ENCODE data around the gene LACRT.
A peak's percentile ranks its signal among the peaks of the same experiment; 100 is the strongest.
"Not testable (repeated sequence)": the region's sequence is repeated elsewhere in the genome, so short reads cannot be mapped to it uniquely, and the experiment has no call there.

The LACRT gene

GRCh38 chr12:54639112-54639511 is 4.4 kb upstream of the LACRT start:
- not testable (repeated sequence) for DNase-seq (ENCODE audit: low read depth in 3 of 3)

DNA sequence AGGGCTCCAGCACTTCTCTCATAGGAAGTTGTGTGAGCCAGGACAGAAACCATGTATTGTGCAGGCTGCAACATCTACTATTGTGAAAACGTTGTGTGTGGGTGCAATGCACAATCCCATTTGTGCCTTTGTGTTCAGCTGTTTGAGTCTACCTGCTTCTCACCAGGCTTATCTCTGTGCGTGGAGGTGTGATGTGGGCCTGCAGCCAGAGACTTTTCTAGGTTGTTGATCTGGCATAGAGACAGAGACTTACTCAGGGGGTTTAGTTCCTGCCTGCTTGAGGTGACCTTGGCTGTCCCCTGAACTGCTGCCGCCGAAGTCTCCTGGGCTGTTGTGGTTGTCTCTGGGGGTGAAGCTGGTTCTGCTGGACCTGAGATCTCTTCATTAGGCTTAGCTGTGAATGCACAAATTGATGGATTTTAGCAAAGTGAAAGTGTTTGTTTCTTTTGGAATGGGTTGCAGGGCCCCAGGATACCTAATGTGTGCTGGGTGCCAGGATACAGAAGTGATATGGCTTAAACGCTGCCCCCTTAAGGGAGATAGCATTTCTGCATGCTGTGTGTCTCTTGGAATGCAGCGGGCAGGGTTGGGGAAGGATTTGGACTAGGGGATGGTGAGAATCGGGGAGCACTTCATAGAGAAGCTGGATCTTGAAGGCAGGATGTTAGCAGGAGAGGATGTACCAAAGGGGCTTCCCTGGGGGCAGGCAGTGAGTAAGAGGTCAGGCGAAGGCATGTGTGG is 2.5 kb downstream of the LACRT start:
- DNase-seq (ENCODE audit: low read depth in 3 of 3): no peak

GRCh38 chr12:54631551-54631950 is 3.1 kb downstream of the LACRT start:
- no peak for DNase-seq (ENCODE audit: low read depth in 3 of 3)

DNA sequence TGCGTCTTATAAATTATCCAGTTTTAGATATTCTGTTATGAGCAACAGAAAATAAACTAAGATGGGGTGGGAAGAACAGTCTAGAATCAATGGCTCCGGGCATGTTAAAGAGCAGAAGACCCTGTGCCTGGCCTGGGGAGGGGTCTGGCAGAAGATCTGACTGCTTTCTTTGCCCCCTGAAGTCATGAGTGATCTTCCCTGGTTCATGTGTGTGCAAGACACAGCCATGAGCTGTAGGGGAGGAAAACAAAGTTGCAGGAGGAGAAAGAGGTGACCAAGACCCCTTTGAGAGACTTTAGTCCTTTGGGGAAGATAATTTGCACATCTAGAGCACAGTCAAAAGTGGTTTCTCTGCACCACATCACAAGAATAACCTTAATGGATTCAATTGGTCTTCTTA is 4.8 kb downstream of the LACRT start:
- DNase-seq (ENCODE audit: low read depth in 3 of 3): no peak

DNA sequence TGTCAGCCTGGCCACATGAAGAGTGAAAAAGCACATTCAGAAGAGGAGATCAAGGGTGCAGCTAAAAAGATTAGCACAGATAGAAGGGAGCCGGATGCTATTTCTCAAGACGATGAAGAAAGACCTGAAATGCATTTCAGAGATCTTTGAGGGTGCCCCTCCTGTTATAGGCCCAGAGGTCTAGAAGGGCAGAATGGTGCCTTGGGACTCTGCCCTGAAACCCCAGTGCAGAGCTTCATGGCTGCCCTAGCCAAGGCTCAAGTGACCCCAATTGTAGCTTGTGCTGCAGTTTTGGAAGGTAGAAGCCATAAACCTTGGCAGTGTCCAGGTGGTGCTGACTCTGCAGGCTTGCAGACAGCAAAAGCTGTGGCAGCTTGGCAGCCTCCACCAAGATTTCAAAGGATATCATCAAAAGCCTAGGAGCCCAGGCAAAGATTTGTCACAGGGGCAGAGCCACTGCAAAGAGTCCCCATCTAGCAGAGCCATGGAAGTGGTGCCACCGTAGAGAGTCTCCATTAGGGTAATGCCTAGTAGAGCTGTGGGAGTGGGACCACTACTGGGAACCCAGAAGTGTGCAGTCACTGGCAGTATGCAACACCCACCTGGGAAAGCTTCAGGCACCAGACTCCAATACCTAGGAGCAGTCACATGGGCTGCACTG is 6.4 kb downstream of the LACRT start:
- DNase-seq (ENCODE audit: low read depth in 3 of 3): no peak

GRCh38 chr12:54627304-54627703 is 7.4 kb downstream of the LACRT start:
- DNase-seq (ENCODE audit: low read depth in 3 of 3): no peak

- no peak for DNase-seq (ENCODE audit: low read depth in 3 of 3)
Measured at GRCh38 chr12:54625598-54625997, 9.1 kb downstream of the LACRT start.

- no peak for DNase-seq (ENCODE audit: low read depth in 3 of 3)
Measured at GRCh38 chr12:54624315-54625279, 10.1 kb downstream of the LACRT start.

DNA sequence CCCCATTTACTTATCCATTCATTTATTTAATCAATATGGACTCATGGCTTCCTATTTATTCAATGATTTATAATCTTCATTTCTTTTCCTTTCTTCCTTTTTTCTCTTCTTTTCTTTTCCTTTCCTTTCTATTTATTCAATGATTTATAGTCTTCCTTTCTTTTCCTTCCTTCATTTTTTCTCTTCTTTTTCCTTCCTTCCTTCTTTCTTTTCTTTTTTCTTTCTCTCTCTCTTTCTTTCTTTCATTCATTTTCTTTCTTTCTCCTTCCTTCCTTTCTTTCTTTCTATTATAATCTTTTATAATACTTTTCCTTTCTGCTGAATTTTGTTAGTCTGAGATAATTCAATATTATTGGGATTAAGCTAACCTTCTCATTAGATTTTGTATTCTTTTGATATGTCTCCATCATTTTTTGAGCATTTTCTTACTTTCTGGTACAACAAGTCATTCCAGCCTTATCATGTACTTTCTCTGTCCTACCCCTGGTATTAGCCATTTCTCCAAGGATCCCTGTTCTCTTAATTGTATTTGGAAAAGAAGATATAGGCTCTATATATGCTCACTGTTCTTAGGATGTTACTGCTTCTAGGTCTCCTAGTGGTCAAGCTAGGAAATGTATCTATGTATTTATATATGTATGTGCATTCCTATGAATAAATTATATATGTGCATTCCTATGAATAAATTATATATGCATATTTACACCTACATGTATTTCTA is 12.1 kb downstream of the LACRT start:
- no peak for DNase-seq (ENCODE audit: low read depth in 3 of 3)

DNA sequence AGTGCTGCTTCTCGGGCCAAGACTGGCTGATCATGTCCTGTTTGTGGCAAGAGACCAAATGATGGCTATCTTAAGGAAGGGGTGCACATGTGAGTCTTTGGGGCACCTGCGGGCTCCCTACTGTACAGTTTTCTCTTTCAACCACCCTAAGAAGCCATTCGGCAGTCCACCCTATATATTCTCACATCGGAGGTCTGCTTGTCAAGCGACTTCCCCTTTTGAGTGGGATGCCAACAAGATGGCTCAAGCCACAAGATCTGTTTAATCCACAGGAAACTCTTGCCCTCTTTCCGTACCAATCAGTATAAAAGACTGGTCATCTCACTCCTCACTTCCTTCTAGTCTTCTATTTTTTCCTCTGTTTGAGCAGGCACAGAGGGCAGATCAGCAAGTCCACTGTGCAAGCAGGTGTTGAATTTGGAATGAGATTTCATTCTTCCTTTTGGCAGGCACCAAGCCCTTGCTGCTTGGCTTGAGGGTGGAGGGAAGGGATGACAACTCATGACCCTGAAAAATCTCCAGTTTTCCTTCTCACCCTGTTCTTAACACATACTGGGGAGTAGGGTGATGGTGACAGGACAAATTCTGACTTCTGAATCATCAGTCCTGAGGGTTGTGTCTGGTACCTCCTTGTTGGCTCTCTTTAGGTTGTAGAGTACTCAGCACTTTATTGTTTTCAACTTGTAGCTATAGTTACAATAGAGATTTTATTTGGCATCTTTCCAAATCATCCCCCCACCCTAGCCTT is 17.6 kb downstream of the LACRT start:
- no peak for DNase-seq (ENCODE audit: low read depth in 3 of 3)

DNA sequence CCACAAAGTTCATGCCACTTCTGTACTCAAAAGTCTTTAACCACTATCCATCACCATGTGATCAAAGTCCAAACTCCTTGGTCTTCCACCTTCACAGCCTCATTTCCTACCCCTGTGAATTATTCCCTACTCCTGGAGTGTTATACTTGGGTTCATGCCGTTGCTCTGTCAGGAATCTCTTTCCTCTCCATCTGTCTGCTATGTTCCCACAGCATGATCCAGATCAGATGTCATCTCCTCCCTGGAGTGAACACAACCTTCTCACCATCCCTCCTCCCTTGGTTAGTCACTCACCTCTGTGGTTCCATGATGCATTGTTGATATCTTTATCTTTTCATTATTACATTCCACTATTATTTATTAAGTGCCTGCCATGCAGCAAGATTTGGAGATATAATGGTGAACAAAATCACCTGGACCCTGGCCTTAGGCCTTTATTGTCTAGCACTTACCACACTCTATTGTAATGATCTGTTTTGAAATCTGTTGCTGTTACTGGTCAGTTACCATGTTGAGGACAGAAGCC is 22.4 kb downstream of the LACRT start:
- DNase-seq (ENCODE audit: low read depth in 3 of 3): no peak

DNA sequence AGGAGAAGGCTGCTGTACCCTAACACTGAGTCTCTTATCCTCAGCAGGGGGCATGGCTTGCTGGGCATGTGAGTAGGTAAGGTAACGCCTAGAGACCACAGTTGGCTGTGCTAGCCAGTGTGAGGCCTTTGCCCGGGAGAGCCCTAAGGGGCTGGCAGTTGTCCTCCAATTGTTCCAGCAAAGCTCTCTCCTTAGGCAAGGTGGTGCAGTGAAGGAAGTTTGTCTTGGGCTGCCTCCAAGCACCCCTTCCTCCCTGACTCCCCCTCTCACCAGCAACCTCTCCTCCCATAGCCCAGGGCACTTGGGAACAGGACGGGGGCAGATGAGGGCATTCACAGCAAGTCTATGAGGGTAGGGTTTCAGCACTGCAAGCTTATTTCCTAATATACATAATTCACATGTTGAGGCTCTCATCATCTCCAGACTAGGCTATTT is 23.0 kb downstream of the LACRT start:
- DNase-seq (ENCODE audit: low read depth in 3 of 3): no peak

GRCh38 chr12:54608769-54609168 is 25.9 kb downstream of the LACRT start:
- no peak for DNase-seq (ENCODE audit: low read depth in 3 of 3)

GRCh38 chr12:54608156-54608555 is 26.5 kb downstream of the LACRT start:
- DNase-seq (ENCODE audit: low read depth in 3 of 3): no peak

DNA sequence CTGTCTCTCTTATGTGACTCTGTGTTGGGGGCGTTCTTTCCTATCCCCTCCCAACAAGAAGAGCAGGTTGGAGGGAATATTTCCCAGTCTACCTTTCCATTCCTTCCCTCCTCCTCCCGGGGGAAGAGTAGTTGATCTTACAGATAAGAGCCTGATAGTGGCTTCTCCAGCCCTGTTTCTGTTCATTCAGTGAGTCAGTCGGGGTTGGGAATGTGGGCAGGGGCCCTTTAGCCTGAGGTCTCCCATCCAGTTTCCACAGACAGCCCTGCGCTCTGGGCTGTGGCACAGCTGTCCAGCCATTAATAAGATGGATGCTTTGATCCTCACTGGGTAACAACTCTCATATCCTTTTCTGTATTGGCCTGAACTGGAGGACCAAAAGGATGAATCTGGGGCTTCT is 28.1 kb downstream of the LACRT start:
- DNase-seq (ENCODE audit: low read depth in 3 of 3): no peak

- DNase-seq (ENCODE audit: low read depth in 3 of 3): no peak
Measured at GRCh38 chr12:54605138-54605970, 29.3 kb downstream of the LACRT start.

GRCh38 chr12:54604436-54604835 is 30.3 kb downstream of the LACRT start:
- DNase-seq (ENCODE audit: low read depth in 3 of 3): no peak

DNA sequence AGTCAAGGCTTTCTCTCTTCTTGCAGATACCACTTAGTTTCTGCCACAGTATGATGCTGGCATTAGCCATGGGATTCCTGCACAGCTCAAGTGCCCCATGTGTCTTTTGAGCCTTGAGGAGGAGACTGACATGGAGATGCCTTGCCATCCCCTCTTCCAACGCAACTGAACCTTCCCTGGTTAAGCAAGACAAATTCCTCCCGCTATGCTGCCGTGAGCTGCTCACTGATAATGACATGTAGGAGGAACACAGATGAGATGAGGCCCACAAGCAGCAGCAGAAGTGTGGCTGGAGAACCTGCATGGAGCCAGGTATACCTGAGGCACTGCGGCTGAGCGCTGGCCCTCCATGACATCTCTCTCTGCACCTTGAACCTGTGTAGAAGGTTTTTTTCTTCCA is 30.8 kb downstream of the LACRT start:
- no peak for DNase-seq (ENCODE audit: low read depth in 3 of 3)

DNA sequence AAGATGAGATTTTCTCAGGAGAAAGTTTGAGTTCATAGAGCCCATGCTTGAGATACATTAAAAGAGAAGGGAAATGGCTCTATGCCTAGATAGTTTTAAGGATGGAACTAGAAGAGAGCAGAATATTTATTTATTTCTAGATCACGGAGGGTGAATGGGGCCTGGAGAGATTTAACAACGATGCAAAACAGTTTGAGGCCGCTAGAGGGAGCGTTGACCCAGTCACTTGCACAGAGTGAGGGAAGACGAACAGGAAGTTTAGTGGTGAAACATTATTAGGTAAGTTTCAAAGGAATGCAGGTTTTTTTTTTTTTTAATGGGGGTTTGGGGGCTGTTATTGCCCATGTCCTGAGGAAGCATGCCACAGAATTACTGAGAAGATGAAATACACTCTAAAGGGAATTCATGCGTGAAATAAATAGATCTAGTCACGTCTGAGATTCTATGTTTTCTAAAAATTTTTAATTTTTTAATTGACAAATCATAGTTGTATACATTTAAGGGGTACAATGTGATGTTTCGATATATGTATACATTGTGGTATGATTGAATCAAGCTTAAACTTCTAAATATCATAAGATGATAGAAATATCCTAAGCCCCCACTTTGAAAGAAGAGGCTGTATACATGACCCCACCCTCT is 31.4 kb downstream of the LACRT start:
- DNase-seq (ENCODE audit: low read depth in 3 of 3): peak; percentile 28 to 58 (median 42)

Data from stimulated activated CD4-positive, alpha-beta T cell treated with anti-CD3 and anti-CD28 coated beads, TNF-alpha, amount 100 ng/mL, for 24 hours (primary cell).